Neutrophil (primary cell): ENCODE data around the gene C2orf42.

Source experiments
- H3K27ac ChIP-seq: fragments of 200-600 bp; sonication (generic); 2 replicates; pipeline ENCODE4 v1.5.1; 2016; ENCODE audit warnings: mild to moderate bottlenecking, moderate library complexity
- H3K27me3 ChIP-seq: fragments of 200-600 bp; sonication (generic); 2 replicates; pipeline ENCODE4 v1.6.0; 2016; ENCODE audit warnings: mild to moderate bottlenecking
- H3K36me3 ChIP-seq: fragments of 200-600 bp; sonication (generic); 2 replicates; pipeline ENCODE4 v1.5.1; 2017
- H3K4me1 ChIP-seq, 2 experiments: fragments of 200-600 bp in 1 of 2; sonication (generic) in 1 of 2; 1 replicate in 1 of 2; 2 replicates in 1 of 2; pipeline versions ENCODE4 v1.5.1 to v1.6.1; 2013 to 2016; ENCODE audit warnings: low read depth in 1 of 2, low read length in 1 of 2, mild to moderate bottlenecking in 1 of 2, moderate library complexity in 1 of 2; ENCODE audit not compliant: control insufficient read depth in 1 of 2, insufficient read depth in 1 of 2
- H3K4me3 ChIP-seq, 2 experiments: fragments of 200-600 bp in 1 of 2; sonication (generic) in 1 of 2; 1 replicate in 1 of 2; 2 replicates in 1 of 2; pipeline ENCODE4 v1.5.1; 2013 to 2016; ENCODE audit warnings: low read depth in 1 of 2, low read length in 1 of 2, mild to moderate bottlenecking in 1 of 2, moderate library complexity in 1 of 2
- H3K9me3 ChIP-seq: fragments of 200-600 bp; sonication (generic); 2 replicates; pipeline ENCODE4 v1.5.1; 2016
- TF ChIP-seq, protein P1 (sequence below): fragments of 200-600 bp; sonication (generic); IDR thresholded peaks from 2 replicates; pipeline ENCODE4 v1.5.1; 2016; ENCODE audit warnings: antibody characterized with exemption

Gene C2orf42

GRCh38 chr2:70202236-70202806, 11.5 kb upstream of the C2orf42 start:
- Histone ChIP-seq H3K36me3 (no peaks in the 10 kb centered on the region), H3K4me3 (no peak overlapping the region), H3K27ac (no peak overlapping the region), H3K9me3 (no peaks in the 10 kb centered on the region), H3K4me1 (no peaks in the 10 kb centered on the region), H3K27me3 (no peaks in the 10 kb centered on the region)
- TF ChIP-seq, protein P1, sequence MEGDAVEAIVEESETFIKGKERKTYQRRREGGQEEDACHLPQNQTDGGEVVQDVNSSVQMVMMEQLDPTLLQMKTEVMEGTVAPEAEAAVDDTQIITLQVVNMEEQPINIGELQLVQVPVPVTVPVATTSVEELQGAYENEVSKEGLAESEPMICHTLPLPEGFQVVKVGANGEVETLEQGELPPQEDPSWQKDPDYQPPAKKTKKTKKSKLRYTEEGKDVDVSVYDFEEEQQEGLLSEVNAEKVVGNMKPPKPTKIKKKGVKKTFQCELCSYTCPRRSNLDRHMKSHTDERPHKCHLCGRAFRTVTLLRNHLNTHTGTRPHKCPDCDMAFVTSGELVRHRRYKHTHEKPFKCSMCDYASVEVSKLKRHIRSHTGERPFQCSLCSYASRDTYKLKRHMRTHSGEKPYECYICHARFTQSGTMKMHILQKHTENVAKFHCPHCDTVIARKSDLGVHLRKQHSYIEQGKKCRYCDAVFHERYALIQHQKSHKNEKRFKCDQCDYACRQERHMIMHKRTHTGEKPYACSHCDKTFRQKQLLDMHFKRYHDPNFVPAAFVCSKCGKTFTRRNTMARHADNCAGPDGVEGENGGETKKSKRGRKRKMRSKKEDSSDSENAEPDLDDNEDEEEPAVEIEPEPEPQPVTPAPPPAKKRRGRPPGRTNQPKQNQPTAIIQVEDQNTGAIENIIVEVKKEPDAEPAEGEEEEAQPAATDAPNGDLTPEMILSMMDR: no peak

- no peaks in the 10 kb centered on the region for H3K36me3 ChIP-seq
- H3K27ac ChIP-seq: no peak overlapping the region
- no peaks in the 10 kb centered on the region for H3K4me1 ChIP-seq
- no peaks in the 10 kb centered on the region for H3K9me3 ChIP-seq
- H3K4me3 ChIP-seq: no peak overlapping the region
- TF ChIP-seq, protein P1: no peak
- no peaks in the 10 kb centered on the region for H3K27me3 ChIP-seq
Measured at GRCh38 chr2:70201831-70202230, 11.0 kb upstream of the C2orf42 start.

DNA sequence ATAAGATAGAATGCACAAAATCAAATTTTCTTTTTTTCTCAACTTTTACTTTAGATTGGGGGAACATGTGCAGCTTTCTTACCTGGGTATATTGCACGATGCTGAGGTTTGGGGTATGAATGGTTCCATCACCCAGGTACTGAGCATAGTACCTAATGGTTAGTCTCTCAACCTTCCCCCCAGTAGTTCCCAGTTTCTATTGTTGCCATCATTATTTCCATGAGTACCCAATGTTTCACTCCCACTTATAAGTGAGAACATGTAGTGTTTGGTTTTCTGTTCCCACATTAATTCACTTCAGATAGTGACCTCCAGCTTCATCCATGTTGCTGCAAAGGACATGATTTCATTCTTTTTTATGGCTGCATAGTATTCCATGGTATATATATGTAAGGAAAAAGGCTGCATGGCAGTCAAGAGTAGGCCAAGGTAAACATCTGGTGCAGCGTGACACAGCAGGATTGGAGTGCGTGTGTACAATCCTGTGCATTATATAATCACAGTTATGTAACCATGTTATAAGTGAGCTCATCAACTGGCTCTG, 10.5 kb upstream of the C2orf42 start:
- no peaks in the 10 kb centered on the region for H3K9me3 ChIP-seq
- TF ChIP-seq, protein P1: no peak
- H3K4me3 ChIP-seq: no peak overlapping the region
- no peaks in the 10 kb centered on the region for H3K27me3 ChIP-seq
- H3K4me1 ChIP-seq: no peaks in the 10 kb centered on the region
- H3K27ac ChIP-seq: no peak overlapping the region
- H3K36me3 ChIP-seq: no peaks in the 10 kb centered on the region

DNA sequence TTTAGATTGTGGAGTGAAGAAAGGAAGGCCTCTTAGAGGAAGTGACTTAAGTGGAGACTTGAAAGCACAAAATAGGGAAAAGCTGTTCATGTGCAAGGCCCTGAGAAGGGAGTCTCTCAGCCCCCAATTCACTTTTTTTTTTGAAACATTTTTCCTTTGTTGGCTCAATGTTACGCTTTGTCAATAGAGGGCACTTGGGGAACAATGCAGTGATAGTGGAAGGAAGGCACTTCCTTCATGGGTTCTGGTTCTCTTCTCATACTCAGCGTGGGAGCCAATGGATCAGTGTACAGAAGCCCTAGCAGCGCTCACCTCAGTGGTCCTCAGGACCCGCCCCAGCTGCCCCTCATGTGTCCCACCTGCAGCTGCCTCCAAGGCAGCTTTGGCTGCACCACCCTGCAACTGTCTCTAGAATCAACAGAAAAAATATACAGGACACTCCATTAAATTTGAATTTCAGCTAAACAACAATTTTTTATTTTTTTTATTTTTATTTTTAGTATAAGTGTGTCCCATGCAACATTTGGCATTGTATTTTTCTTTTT, 8.6 kb upstream of the C2orf42 start:
- H3K4me3 ChIP-seq: no peak overlapping the region
- no peak overlapping the region for H3K27ac ChIP-seq
- H3K4me1 ChIP-seq: no peaks in the 10 kb centered on the region
- H3K27me3 ChIP-seq: no peaks in the 10 kb centered on the region
- no peaks in the 10 kb centered on the region for H3K9me3 ChIP-seq
- TF ChIP-seq, protein P1: no peak
- H3K36me3 ChIP-seq: no peaks in the 10 kb centered on the region

- TF ChIP-seq, protein P1: no peak
- no peak overlapping the region for H3K27ac ChIP-seq
- H3K9me3 ChIP-seq: no peaks in the 10 kb centered on the region
- H3K36me3 ChIP-seq: no peaks in the 10 kb centered on the region
- H3K27me3 ChIP-seq: no peaks in the 10 kb centered on the region
- peaks cover 12 to 15% of the 10 kb centered on the region in 2 experiments for H3K4me1 ChIP-seq
- no peak overlapping the region for H3K4me3 ChIP-seq
Measured at GRCh38 chr2:70192516-70192915, 1.7 kb upstream of the C2orf42 start.
